HepG2 (cell line): Measurements from ENCODE around the gene FGF9.

ENCODE experiments used
- CBFB ChIP-seq: sonication (generic); formaldehyde crosslinking; IDR thresholded peaks from 2 replicates; pipeline ENCODE4 v1.4.0; 2020; ENCODE audit warnings: missing genetic modification reagents
- CEBPB ChIP-seq: IDR thresholded peaks from 2 replicates; pipeline ENCODE4 v1.6.1; 2011; ENCODE audit warnings: low read depth, low read length, improper control_type of control experiment, borderline replicate concordance
- CREB3 ChIP-seq: sonication (generic); formaldehyde crosslinking; IDR thresholded peaks from 2 replicates; pipeline ENCODE4 v1.5.0; 2020; ENCODE audit warnings: missing genetic modification reagents
- ZFP90 ChIP-seq: sonication (generic); formaldehyde crosslinking; IDR thresholded peaks from 2 replicates; pipeline ENCODE4 v1.8.0; 2022; ENCODE audit warnings: missing genetic modification reagents, mild to moderate bottlenecking, inconsistent platforms, borderline replicate concordance
- TF ChIP-seq, protein P1 (sequence below): sonication (generic); formaldehyde crosslinking; IDR thresholded peaks from 2 replicates; pipeline ENCODE4 v1.5.0; 2020; ENCODE audit warnings: mild to moderate bottlenecking, missing genetic modification reagents, moderate library complexity

DNA sequence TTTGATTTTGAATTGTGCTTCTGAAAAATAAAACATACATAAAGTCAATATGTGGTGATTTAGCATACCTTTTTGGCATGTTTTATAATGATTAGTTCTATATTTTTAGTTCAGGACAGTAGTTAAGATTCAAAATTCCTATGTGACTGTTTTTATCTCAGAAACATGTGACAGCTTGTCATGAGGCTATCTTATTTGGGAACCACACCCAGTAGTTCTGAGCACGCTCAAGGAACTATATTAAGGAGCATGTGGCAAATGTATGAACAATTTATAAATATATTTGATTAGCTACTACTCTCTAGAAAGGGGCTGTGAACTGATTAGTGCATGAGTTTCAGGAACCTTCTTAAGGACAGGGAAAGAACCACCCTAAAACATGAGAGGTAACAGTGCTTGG lies 38.8 kb downstream of the FGF9 start:
- TF ChIP-seq CREB3 (CRISPR knock-in tag) (no peak), ZFP90 (CRISPR knock-in tag) (no peak), CEBPB (no peak), CBFB (no peak)
- TF ChIP-seq, protein P1, sequence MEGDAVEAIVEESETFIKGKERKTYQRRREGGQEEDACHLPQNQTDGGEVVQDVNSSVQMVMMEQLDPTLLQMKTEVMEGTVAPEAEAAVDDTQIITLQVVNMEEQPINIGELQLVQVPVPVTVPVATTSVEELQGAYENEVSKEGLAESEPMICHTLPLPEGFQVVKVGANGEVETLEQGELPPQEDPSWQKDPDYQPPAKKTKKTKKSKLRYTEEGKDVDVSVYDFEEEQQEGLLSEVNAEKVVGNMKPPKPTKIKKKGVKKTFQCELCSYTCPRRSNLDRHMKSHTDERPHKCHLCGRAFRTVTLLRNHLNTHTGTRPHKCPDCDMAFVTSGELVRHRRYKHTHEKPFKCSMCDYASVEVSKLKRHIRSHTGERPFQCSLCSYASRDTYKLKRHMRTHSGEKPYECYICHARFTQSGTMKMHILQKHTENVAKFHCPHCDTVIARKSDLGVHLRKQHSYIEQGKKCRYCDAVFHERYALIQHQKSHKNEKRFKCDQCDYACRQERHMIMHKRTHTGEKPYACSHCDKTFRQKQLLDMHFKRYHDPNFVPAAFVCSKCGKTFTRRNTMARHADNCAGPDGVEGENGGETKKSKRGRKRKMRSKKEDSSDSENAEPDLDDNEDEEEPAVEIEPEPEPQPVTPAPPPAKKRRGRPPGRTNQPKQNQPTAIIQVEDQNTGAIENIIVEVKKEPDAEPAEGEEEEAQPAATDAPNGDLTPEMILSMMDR (CRISPR knock-in tag), result no peak
